Jurkat, Clone E6-1 (cell line): ENCODE measurements around the gene ZC2HC1C. TPM values are rescaled to one million over a fixed set of nuclear protein-coding genes. Genes with fewer than 3 reads are reported as not detected.

ENCODE experiments used
- DNase-seq: peaks from one replicate; pipeline ENCODE4 v3.0.0-alpha.2; 2011; ENCODE audit warnings: low read depth, low spot score
- H3K4me3 ChIP-seq: 2 replicates; pipeline ENCODE4 v1.5.1; 2011; ENCODE audit warnings: mild to moderate bottlenecking, low read length, control low read depth, moderate library complexity
- polyA plus RNA-seq: library from polyadenylated mRNA; unstranded; fragments of >200 nt; gene quantifications from one replicate; pipeline ENCODE4 v1.2.1, GENCODE V29; 2012; ENCODE audit warnings: missing spikeins; ENCODE audit not compliant: insufficient read length, insufficient read depth

ZC2HC1C gene
- not detected for polyA plus RNA-seq

- no peak for DNase-seq
- H3K4me3 ChIP-seq: no peak within 1 kb of the TSS
Observed at GRCh38 chr14:75069121-75069810, at the start of gene ZC2HC1C. Gene ZC2HC1C (plus strand): TSS chr14:75069641. CDS start chr14:75070574, 933 bp downstream.

- no peak overlapping the region for H3K4me3 ChIP-seq
- no peak for DNase-seq
Observed at GRCh38 chr14:75022655-75023054, 46.8 kb upstream of the ZC2HC1C start.

GRCh38 chr14:75023108-75023507, 46.3 kb upstream of the ZC2HC1C start:
- no peak overlapping the region for H3K4me3 ChIP-seq
- no peak for DNase-seq

- H3K4me3 ChIP-seq: no peak overlapping the region
- DNase-seq: no peak
Observed at GRCh38 chr14:75025082-75025481, 44.4 kb upstream of the ZC2HC1C start.

- H3K4me3 ChIP-seq: no peak overlapping the region
- DNase-seq: no peak
Observed at GRCh38 chr14:75025876-75026275, 43.6 kb upstream of the ZC2HC1C start.

- DNase-seq: no peak
- H3K4me3 ChIP-seq: no peak overlapping the region
Observed at GRCh38 chr14:75030147-75030546, 39.3 kb upstream of the ZC2HC1C start.

GRCh38 chr14:75032939-75033338, 36.5 kb upstream of the ZC2HC1C start:
- no peak overlapping the region for H3K4me3 ChIP-seq
- DNase-seq: no peak

- no peak for DNase-seq
- no peak overlapping the region for H3K4me3 ChIP-seq
Observed at GRCh38 chr14:75040507-75040906, 28.9 kb upstream of the ZC2HC1C start.

GRCh38 chr14:75040959-75041358, 28.5 kb upstream of the ZC2HC1C start:
- no peak overlapping the region for H3K4me3 ChIP-seq
- no peak for DNase-seq

GRCh38 chr14:75041613-75042012, 27.8 kb upstream of the ZC2HC1C start:
- no peak for DNase-seq
- H3K4me3 ChIP-seq: no peak overlapping the region

GRCh38 chr14:75042035-75042434, 27.4 kb upstream of the ZC2HC1C start:
- H3K4me3 ChIP-seq: no peak overlapping the region
- DNase-seq: no peak

- DNase-seq: no peak
- no peak overlapping the region for H3K4me3 ChIP-seq
Observed at GRCh38 chr14:75044322-75044721, 25.1 kb upstream of the ZC2HC1C start.

GRCh38 chr14:75044752-75045151, 24.7 kb upstream of the ZC2HC1C start:
- no peak for DNase-seq
- H3K4me3 ChIP-seq: no peak overlapping the region

GRCh38 chr14:75046275-75046674, 23.2 kb upstream of the ZC2HC1C start:
- no peak for DNase-seq
- H3K4me3 ChIP-seq: no peak overlapping the region

GRCh38 chr14:75046899-75047298, 22.5 kb upstream of the ZC2HC1C start:
- no peak overlapping the region for H3K4me3 ChIP-seq
- no peak for DNase-seq

- no peak for DNase-seq
Observed at GRCh38 chr14:75047506-75047905, 21.9 kb upstream of the ZC2HC1C start.

GRCh38 chr14:75048101-75048500, 21.3 kb upstream of the ZC2HC1C start:
- H3K4me3 ChIP-seq: no peak overlapping the region
- no peak for DNase-seq

More at GRCh38 chr14:75047506-75047905, 21.9 kb upstream of the ZC2HC1C start:
- H3K4me3 ChIP-seq: no peak overlapping the region

GRCh38 chr14:75049136-75049535, 20.3 kb upstream of the ZC2HC1C start:
- no peak overlapping the region for H3K4me3 ChIP-seq
- no peak for DNase-seq

GRCh38 chr14:75049731-75050201, 19.7 kb upstream of the ZC2HC1C start:
- DNase-seq: no peak
- no peak overlapping the region for H3K4me3 ChIP-seq

- H3K4me3 ChIP-seq: no peak within 1 kb of the TSS
- DNase-seq: no peak
Observed at GRCh38 chr14:75050852-75051555, 18.4 kb upstream of the ZC2HC1C start, which contains the start of gene MLH3. Gene MLH3 (minus strand): TSS chr14:75051467. CDS start chr14:75049655, 1,812 bp downstream.
